ENCODE data around the gene THSD4.
"Not testable (repeated sequence)": the region's sequence is repeated elsewhere in the genome, so short reads cannot be mapped to it uniquely, and the experiment has no call there.

The THSD4 gene

GRCh38 chr15:71231758-71232157, 116.5 kb downstream of the THSD4 start:
- peak; percentile 53 for DNase-seq

DNA sequence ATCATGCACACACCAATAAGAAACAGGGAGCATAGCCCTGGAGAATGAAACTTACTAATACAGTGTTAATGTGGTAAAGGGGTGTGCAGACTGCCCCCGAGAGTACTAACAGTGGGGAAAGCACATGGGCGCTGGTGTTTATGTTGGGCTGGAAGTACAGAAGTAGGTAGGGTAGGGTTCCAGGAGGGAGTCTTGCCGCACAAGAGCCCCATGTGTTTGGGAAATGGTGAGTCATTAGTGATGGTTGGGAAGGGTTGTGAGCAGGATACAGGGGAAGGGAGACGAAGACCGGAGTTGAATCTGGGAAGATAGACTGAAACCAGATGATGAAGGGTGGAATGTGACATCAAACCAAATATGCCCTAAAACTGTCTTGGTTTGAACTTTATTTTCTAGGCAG, 117.1 kb downstream of the THSD4 start:
- no peak for DNase-seq

DNA sequence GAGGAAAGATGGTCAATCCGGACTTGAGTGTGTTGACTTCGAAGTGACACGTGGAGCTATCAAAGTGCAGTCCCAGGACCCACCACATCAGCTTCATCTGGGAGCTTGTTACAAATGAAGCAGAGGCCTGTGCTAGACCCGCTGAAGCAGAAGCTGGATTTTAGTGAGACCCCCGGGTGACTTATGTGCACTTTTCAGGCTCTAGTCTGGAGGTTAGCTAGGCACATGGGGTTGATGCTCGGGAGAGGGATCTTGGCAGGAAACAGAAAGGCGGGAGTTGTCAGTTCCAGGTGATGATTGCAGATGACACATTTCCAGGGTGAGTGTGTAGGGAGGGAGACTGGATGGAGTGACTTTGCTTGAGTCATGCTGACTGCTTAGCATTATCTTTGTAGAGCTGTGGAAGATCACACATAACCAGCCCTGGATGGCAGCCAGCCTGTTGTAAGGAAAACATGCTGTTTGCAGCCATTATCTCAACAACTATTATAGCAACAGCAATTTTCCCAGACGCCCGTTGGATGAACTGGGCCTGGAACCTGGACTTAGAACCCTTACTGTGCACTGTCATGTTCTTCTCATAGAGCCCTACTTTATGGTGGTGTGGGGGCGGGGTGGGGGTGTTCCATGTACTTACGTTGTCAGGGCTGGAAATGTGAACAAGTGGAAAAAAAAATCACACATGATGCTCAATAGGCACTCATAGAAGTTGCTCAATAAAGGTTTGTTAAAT, 122.4 kb downstream of the THSD4 start:
- peak; percentile 47 for DNase-seq

- DNase-seq, result no peak
Observed at GRCh38 chr15:71238926-71239325, 123.7 kb downstream of the THSD4 start.

- no peak for DNase-seq
Observed at GRCh38 chr15:71239592-71240364, 124.5 kb downstream of the THSD4 start.

GRCh38 chr15:71242292-71242691, 127.0 kb downstream of the THSD4 start:
- no peak for DNase-seq

GRCh38 chr15:71244250-71244649, 129.0 kb downstream of the THSD4 start:
- no peak for DNase-seq

DNA sequence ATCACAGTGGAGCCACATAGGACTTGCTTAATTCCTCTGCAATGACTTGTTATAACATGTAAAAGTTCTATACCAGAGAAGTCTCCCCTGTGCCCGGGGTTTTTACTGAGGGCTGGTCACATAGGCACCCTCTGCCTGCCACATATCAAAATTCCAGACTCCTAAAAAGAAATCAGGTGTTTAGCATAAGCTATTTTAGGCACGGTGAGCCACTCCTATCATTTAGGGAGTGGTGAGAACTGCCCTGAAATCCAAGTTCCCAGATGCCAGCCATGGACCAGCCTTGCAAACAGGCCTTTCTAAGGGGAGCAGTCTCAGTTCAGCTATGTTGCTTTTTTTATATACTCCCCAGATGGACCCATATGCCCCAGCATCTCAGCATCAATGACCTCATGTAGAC, 130.3 kb downstream of the THSD4 start:
- no peak for DNase-seq

DNA sequence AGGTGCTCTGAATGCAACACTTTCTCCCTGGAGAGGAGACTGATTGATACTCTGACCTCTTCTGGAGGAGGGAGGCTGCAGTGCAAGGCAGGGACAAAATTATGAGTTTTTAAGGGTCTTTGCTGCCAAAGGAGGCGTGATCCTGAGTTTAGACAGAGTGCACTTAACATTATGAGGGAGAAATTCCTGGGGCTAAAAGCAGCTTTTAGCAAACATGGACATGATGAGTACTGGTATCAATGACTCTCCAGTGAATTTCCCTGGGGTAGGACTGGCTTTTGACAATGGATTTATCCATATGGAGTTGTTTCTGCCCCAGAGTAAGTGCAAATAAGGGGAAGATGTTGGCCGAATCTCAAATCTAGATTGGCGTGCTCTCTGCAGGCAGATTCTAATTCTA, 133.1 kb downstream of the THSD4 start:
- DNase-seq, result no peak

DNA sequence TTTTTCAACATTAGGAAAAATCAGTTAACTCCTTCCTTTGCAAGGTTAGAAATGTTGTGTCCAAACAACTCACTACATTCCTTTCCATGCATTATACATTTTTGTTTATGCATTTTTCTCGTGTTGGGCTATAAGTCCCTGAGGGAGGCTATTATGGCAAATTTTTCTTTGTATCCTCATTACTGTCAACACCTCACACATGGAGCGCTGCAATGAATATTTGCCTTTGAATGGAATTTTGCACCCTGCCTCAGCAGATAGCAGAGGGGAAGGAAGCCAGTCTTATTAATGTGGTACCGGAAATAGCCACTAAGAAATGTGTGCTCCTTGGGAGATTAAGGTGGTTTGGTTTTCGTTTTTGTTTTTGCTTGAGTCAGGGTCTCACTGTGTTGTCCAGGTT, 134.7 kb downstream of the THSD4 start:
- no peak for DNase-seq

DNA sequence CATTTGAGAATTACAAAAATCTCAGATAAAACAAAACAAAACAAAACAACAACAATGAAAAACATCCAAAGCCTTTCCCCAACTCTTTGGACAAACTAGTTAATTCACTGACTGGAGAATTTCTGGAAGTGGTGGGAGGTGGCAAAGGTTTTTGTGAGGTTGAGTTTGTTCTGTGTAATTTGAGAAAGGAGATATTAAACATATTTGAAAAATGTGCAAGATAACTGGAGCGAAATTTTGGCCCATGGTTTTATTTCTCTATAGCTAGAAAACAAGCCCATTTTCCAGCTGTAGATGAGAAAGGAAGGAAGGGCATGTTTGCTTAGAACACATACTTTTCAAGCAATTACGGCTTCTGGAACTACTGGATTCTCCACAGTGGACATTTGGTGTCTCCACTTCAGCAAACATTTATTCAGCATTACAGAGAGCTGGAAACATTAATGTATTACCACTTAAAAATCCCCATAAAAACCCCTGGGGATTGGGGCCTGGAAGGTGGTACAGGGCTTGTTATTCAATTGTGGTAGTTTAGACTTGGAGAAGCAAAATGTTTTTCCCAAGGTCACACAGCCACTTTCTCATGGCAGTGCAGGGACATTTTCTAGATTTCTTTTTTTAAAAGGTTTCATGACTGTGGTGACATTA, 135.8 kb downstream of the THSD4 start:
- DNase-seq, result no peak

- DNase-seq, result no peak
Observed at GRCh38 chr15:71251584-71252043, 136.3 kb downstream of the THSD4 start.

DNA sequence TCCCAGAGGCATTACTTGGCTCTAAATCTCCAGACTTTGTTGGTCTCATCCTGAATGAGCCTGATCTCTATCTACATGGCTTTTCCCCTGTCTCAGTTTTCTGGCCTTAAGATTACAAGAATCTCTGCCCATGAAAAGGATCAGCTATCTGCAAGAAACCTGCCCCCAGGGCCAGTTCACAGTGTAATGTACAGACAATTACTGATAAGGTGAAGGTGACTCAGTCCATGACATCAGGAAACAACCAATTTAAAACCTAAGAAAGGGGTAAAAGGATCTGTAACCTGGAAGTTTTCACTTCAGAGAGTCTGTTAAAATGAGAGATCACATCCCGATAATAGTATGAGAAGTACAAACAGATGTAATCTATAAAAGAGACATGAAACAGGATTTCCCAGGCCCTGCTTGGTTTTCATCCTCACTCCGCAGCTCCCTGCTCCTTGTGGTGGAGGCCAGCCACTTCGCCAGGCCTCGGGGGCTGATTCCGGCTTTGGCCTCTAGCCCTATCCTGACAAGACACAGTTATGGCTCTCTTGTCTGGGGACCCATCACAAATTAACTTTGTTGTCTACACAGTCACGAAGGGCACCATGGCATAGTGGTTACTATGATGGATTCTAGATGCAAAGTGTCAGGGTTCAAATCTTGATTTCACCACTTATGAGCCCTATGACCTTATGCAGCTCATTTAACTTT, 136.9 kb downstream of the THSD4 start:
- no peak for DNase-seq

DNA sequence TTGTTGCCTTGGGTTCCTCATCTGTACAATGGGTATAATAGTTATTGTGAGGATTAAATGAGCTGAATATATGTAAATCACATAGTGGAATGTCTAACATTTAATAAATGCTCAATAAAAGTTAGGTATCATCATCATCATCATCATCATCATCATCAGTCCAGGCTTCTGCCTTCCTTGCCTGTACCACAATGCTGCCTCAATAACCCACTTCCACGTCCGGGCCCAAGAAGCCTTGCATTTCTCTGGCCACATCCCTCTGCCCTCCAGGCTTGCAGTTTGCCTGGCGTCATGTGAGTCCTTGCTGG, 137.4 kb downstream of the THSD4 start:
- no peak for DNase-seq

DNA sequence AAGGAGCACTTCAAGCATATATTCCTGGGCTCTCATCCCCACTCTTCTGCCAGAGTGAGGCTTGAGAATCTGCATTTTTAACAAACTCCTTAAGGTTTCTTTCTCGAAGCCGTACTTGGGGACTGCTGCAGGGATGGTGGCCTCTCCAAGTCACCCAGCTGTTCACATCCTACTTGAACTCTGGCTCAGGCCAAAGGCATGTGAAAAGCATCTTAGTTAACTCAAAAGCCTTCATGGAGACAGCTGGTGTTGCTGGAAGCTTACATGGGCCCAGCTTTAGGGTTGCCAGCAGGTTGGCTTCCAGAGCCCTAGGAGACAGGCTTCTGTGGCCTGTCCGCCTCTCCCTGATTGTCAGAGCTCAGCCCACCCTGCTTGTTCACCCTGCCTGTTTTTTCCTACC, 139.2 kb downstream of the THSD4 start:
- peak; percentile 45 for DNase-seq

DNA sequence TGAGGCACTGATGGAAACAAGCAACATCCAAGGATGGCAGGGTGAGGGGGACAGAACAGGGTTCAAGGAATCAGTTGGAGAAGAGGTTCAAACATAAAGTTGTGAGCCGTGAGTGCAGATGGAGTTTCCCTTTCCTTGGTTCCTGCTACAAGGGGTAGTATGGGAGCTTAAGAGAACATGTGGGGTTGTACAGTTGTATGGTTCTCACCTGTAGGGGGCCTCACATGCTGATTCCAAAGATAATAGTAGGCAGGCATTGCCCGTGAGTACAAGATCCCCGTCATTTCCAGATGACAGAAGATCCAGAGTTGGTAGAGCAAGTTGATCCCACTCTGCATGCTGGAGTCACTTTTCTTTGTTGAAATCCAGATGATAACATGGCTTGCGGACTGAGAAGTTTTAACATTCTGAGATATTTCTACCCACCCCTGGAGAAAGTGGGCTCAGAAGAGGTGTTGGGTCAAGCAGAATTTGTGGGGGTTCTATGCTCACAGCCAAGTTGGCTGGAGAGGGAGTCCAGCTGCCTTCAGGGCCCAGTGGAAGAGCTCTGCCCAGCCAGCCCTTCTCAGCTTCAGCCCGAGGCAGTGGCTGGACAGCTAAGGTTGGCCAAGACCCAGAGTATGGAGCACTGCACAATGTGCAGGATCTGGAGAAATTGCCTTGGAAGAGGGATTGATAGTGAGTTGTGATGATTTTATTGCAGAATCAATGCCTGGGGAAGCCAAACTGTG, 141.8 kb downstream of the THSD4 start:
- DNase-seq, result no peak

- DNase-seq, result no peak
Observed at GRCh38 chr15:71259866-71260265, 144.6 kb downstream of the THSD4 start.

DNA sequence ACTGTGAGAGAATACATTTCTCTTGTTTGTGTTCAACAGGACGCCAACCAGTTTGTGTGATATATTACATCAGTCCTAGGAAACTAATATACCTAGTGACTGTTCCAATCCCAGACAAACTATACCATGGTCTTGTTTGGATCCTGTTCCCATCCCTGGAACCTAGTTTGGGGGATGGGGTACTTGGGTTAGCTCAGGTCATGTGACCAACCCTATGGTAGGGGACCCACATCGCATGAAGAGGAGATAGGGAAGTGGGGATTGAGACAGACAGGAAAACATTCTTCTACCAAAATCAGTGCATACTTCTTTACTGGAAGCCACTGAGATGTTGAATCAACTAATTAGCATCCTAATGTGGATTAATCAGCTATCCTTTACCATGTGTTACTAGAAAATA, 146.1 kb downstream of the THSD4 start:
- DNase-seq, result no peak

- no peak for DNase-seq
Observed at GRCh38 chr15:71261909-71262308, 146.6 kb downstream of the THSD4 start.

DNA sequence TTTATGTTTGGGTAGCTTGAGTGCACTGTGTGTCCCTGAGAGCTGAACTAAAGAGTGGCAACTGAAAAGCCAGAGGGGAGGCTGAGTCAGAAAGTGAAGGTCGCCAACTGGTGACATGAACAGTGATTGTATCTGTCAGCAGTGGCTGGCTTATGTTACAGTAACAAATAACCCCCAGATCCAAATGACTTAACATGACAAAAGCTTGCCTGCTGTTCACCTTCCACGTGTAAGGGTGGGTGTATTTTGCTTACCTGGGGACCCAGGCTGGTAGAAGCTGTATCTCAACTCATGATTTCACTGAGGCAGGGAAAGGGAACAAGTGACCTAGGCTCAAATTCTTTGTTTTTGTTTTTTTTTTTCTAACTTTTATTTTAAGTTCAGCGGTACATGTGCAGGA, 147.3 kb downstream of the THSD4 start:
- DNase-seq, result no peak

- not testable (repeated sequence) for DNase-seq
Observed at GRCh38 chr15:71265606-71266005, 150.3 kb downstream of the THSD4 start.

DNA sequence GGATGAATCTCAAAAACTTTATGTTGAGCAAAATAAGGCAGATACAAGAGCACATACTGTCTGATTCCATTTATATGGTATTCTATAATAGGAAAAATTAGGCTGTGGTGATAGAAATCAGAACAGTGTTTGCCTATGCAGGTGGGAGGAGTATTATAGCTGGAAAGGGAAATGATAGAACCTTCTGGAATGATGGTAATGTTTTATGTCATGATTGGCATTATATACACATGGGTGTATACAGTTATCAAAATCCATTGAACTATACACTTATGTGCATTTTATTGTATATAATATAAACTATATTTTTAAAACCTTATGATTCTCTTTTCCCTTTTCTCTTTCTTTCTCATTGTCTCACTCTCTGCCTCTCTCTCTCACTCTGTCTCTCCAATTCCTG, 156.1 kb downstream of the THSD4 start:
- no peak for DNase-seq

DNA sequence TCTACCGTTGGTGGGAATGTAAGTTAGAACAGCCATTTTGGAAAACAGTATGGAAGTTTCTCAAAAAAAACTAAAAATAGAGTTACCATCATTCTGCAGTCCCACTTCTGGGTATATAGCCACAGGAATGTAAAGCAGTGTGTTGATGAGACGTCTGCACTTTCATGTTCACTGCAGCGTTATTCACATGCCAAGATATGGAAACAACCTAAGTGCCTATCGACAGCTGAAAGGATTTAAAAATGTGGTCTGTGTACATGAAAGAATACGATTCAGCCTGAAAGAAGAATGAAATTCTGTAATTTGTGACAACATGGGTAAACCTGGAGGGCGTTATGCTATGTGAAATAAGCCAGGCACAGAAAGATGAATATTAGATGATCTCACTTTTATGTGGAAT, 157.7 kb downstream of the THSD4 start:
- no peak for DNase-seq

All from left hindlimb (tissue), 1 donor.